Mesothelial cell of epicardium (in vitro differentiated cells): ENCODE results near the gene STK40. TPM values are rescaled to one million over a fixed set of nuclear protein-coding genes. Genes with fewer than 3 reads are reported as not detected.
A peak's percentile ranks its signal among the peaks of the same experiment; 100 is the strongest.

ENCODE experiments used
- DNase-seq, 2 experiments: peaks; one replicate each; pipeline ENCODE4 v3.0.0; 2021; ENCODE audit warnings: low spot score in 2 of 2; ENCODE audit not compliant: unreplicated experiment in 2 of 2
- H3K27ac Mint-ChIP-seq: 2 replicates; pipeline ENCODE4 v1.8.0; 2021; ENCODE audit warnings: mixed read lengths
- H3K27me3 Mint-ChIP-seq: 2 replicates; pipeline ENCODE4 v1.8.0; 2021; ENCODE audit warnings: low read depth, mixed read lengths
- H3K36me3 Mint-ChIP-seq: 2 replicates; pipeline ENCODE4 v1.8.0; 2021; ENCODE audit warnings: mixed read lengths
- H3K4me1 Mint-ChIP-seq: 2 replicates; pipeline ENCODE4 v1.8.0; 2021; ENCODE audit warnings: mixed read lengths
- H3K4me3 Mint-ChIP-seq: 2 replicates; pipeline ENCODE4 v1.8.0; 2021; ENCODE audit warnings: mild to moderate bottlenecking, moderate library complexity, mixed read lengths
- H3K9me3 Mint-ChIP-seq: 2 replicates; pipeline ENCODE4 v1.8.0; 2021; ENCODE audit warnings: mixed read lengths
- total RNA-seq: library from RNA; stranded (reverse); gene quantifications from 3 replicates; pipeline ENCODE4 v1.2.1, GENCODE V29; 2021
- TF ChIP-seq, protein P1 (sequence below): fragments of 200-600 bp; sonication (generic); IDR thresholded peaks from one replicate; pipeline ENCODE4 v1.5.0; 2021; ENCODE audit warnings: antibody characterized with exemption; ENCODE audit not compliant: unreplicated experiment

Gene STK40
- total RNA-seq, 1 donor from 2014 or later: 42.7 TPM

GRCh38 chr1:36297062-36297461, 88.7 kb downstream of the STK40 start:
- no peaks in the 10 kb centered on the region for H3K27me3 Mint-ChIP-seq
- no peak for DNase-seq
- TF ChIP-seq, protein P1, sequence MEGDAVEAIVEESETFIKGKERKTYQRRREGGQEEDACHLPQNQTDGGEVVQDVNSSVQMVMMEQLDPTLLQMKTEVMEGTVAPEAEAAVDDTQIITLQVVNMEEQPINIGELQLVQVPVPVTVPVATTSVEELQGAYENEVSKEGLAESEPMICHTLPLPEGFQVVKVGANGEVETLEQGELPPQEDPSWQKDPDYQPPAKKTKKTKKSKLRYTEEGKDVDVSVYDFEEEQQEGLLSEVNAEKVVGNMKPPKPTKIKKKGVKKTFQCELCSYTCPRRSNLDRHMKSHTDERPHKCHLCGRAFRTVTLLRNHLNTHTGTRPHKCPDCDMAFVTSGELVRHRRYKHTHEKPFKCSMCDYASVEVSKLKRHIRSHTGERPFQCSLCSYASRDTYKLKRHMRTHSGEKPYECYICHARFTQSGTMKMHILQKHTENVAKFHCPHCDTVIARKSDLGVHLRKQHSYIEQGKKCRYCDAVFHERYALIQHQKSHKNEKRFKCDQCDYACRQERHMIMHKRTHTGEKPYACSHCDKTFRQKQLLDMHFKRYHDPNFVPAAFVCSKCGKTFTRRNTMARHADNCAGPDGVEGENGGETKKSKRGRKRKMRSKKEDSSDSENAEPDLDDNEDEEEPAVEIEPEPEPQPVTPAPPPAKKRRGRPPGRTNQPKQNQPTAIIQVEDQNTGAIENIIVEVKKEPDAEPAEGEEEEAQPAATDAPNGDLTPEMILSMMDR: no peak
- no peaks in the 10 kb centered on the region for H3K4me1 Mint-ChIP-seq
- peaks cover 41% of the 10 kb centered on the region for H3K36me3 Mint-ChIP-seq
- H3K9me3 Mint-ChIP-seq: no peaks in the 10 kb centered on the region
- no peak overlapping the region for H3K4me3 Mint-ChIP-seq
- no peak overlapping the region for H3K27ac Mint-ChIP-seq

DNA sequence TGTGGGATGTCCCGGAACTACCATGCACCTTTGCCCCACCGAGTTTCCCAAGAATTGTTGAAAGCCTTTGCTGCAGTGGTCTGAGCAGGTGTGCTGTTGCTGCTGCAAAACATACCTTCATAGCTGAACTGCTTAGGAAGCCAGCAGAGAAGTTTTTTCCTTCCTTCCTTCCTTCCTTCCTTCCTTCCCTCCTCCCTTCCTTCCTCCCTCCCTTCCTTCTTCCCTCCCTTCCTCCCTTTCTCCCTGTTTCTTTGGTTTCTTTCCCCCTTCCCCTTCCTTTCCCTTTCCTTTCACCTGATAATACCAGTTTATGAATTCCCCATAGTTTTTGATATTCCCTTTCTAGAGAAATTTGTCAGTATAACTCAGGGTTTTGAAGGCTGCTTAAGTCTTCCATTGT, 90.3 kb downstream of the STK40 start:
- H3K9me3 Mint-ChIP-seq: no peaks in the 10 kb centered on the region
- no peaks in the 10 kb centered on the region for H3K4me1 Mint-ChIP-seq
- H3K4me3 Mint-ChIP-seq: no peak overlapping the region
- peak overlapping the region; percentile 39 for H3K27ac Mint-ChIP-seq
- peaks cover 44% of the 10 kb centered on the region for H3K36me3 Mint-ChIP-seq
- no peak for DNase-seq
- TF ChIP-seq, protein P1: no peak
- H3K27me3 Mint-ChIP-seq: no peaks in the 10 kb centered on the region

Other genes with a start within 250 kb of the STK40 start
- 64.8 to 68.5 TPM (median 68.5 TPM) in 3 replicates for gene TRAPPC3, start 236.4 kb downstream of the STK40 start, total RNA-seq
- 97.8 to 103 TPM (median 101 TPM) in 3 replicates for gene MAP7D1, start 229.8 kb downstream of the STK40 start, total RNA-seq
- gene THRAP3, start 161.5 kb downstream of the STK40 start, total RNA-seq: 117 to 121 TPM (median 119 TPM) in 3 replicates
- gene SH3D21, start 79.6 kb downstream of the STK40 start, total RNA-seq: 44.3 to 47.1 TPM (median 47.0 TPM) in 3 replicates
- 78.1 to 80.4 TPM (median 80.4 TPM) in 3 replicates for gene EVA1B, start 62.3 kb downstream of the STK40 start, total RNA-seq
- 24.7 to 26.1 TPM (median 26.0 TPM) in 3 replicates for gene LSM10, start 12.0 kb upstream of the STK40 start, total RNA-seq
- gene OSCP1, start 64.5 kb upstream of the STK40 start, total RNA-seq: 7.0 to 8.9 TPM (median 7.3 TPM) in 3 replicates
- gene MRPS15, start 78.5 kb upstream of the STK40 start, total RNA-seq: 48.0 to 55.5 TPM (median 53.6 TPM) in 3 replicates
- gene CSF3R, start 97.0 kb upstream of the STK40 start, total RNA-seq: 2.5 to 4.0 TPM (median 2.8 TPM) in 3 replicates